Glomerular visceral epithelial cell (primary cell): ENCODE results near the gene PPP2R2C.

Experiments used
- DNase-seq: peaks from one replicate; pipeline ENCODE4 v3.0.0-alpha.2; 2016; ENCODE audit errors: extremely low spot score

The PPP2R2C gene

GRCh38 chr4:6448476-6449170, 23.8 kb downstream of the PPP2R2C start:
- no peak for DNase-seq

- no peak for DNase-seq
These were observed 24.7 kb downstream of the PPP2R2C start for GRCh38 chr4:6447672-6448171.

GRCh38 chr4:6446538-6447451, 25.6 kb downstream of the PPP2R2C start:
- DNase-seq: no peak

GRCh38 chr4:6446130-6446482, 26.3 kb downstream of the PPP2R2C start:
- no peak for DNase-seq

- no peak for DNase-seq
These were observed 26.8 kb downstream of the PPP2R2C start for GRCh38 chr4:6445403-6446129.

GRCh38 chr4:6444582-6444981, 27.8 kb downstream of the PPP2R2C start:
- DNase-seq: no peak

GRCh38 chr4:6443035-6444023, 29.1 kb downstream of the PPP2R2C start:
- DNase-seq: no peak

- DNase-seq: no peak
These were observed 29.9 kb downstream of the PPP2R2C start for GRCh38 chr4:6442555-6442954.

- DNase-seq: no peak
These were observed 30.7 kb downstream of the PPP2R2C start for GRCh38 chr4:6441758-6442157.

GRCh38 chr4:6441202-6441582, 31.2 kb downstream of the PPP2R2C start:
- DNase-seq: no peak

GRCh38 chr4:6440506-6441201, 31.8 kb downstream of the PPP2R2C start:
- DNase-seq: no peak

- DNase-seq: no peak
These were observed 33.2 kb downstream of the PPP2R2C start for GRCh38 chr4:6439120-6439762.

- no peak for DNase-seq
These were observed 34.6 kb downstream of the PPP2R2C start for GRCh38 chr4:6437826-6438238.

GRCh38 chr4:6435010-6435409, 37.4 kb downstream of the PPP2R2C start:
- DNase-seq: no peak

GRCh38 chr4:6430927-6431326, 41.5 kb downstream of the PPP2R2C start:
- DNase-seq: no peak

- DNase-seq: no peak
These were observed 44.8 kb downstream of the PPP2R2C start for GRCh38 chr4:6427439-6428090.

GRCh38 chr4:6426571-6427438, 45.6 kb downstream of the PPP2R2C start:
- DNase-seq: no peak

- no peak for DNase-seq
These were observed 46.5 kb downstream of the PPP2R2C start for GRCh38 chr4:6425911-6426310.
